Adrenal gland (tissue), 12 donors: ENCODE data around the gene GMPR2. TPM values are rescaled to one million over a fixed set of nuclear protein-coding genes. Genes with fewer than 3 reads are reported as not detected.

Experiments used
- DNase-seq, 7 donors: peaks; one replicate each; pipeline ENCODE4 v3.0.0-alpha.2; 2019 to 2020
- H3K27ac ChIP-seq, 5 donors: fragments of 200-600 bp; sonication (generic) in 4 of 5; 1 replicate in 3 of 5; 2 replicates in 2 of 5; pipeline versions ENCODE4 v1.5.1 to v1.8.0; 2016 to 2020; ENCODE audit warnings: mild to moderate bottlenecking in 1 of 5
- H3K27me3 ChIP-seq: fragments of 200-600 bp; 2 replicates; pipeline ENCODE4 v1.8.0; 2021
- H3K36me3 ChIP-seq, 2 donors: fragments of 200-600 bp; replicated peaks in 1 of 2; 1 replicate in 1 of 2; 2 replicates in 1 of 2; pipeline versions ENCODE4 v1.5.1 to v1.8.0; 2018 to 2022
- H3K4me1 ChIP-seq, 2 donors: fragments of 200-600 bp; replicated peaks in 1 of 2; 1 replicate in 1 of 2; 2 replicates in 1 of 2; pipeline versions ENCODE4 v1.5.1 to v1.8.0; 2018 to 2021
- H3K4me3 ChIP-seq, 4 donors: fragments of 200-600 bp; sonication (generic) in 3 of 4; one replicate each; pipeline ENCODE4 v1.5.1; 2016 to 2018
- H3K9me3 ChIP-seq, 3 donors: fragments of 200-600 bp; sonication (generic) in 1 of 3; replicated peaks in 1 of 3; 1 replicate in 2 of 3; 2 replicates in 1 of 3; pipeline versions ENCODE4 v1.5.1 to v1.8.0; 2016 to 2021
- CTCF ChIP-seq, 6 experiments: fragments of 450-650 bp in 4 of 6; fragments of 200-600 bp in 2 of 6; sonication (generic) in 1 of 6; IDR thresholded peaks; 1 replicate in 5 of 6; 2 replicates in 1 of 6; pipeline versions ENCODE4 v1.5.1 to v1.8.0; 2016 to 2021; ENCODE audit warnings: antibody characterized with exemption in 6 of 6, mild to moderate bottlenecking in 2 of 6, moderate library complexity in 1 of 6
- POLR2A ChIP-seq, 2 donors: fragments of 450-650 bp; IDR thresholded peaks; one replicate each; pipeline ENCODE4 v1.6.1; 2017; ENCODE audit warnings: antibody characterized with exemption in 2 of 2, mild to moderate bottlenecking in 2 of 2, moderate library complexity in 1 of 2
- WGBS, 4 donors: extraction: QIAGEN DNeasy Blood & Tissue Kit in 2 of 4; methylation state at CpG; one replicate each; pipeline versions ENCODE4 v1.1.5 to v1.1.7; 2013 to 2017; 5-methylcytosine and 5-hydroxymethylcytosine counted together
- intact Hi-C, 2 donors: fragments of 100-400 bp; cut with DNase I; formaldehyde crosslinking; loops; one replicate each; pipeline versions ENCODE4 v1.14.1 to v1.15.0; 2022 to 2023
- polyA plus RNA-seq, 3 donors: library from polyadenylated mRNA; stranded (reverse); fragments of 200-250 nt in 2 of 3; fragments of 350-450 nt in 1 of 3; fragmentation: Illumina TruSeq in 1 of 3; extraction: RNeasy Lipid Tissue Mini Kit (QIAGEN cat#74804) in 1 of 3; gene quantifications; one replicate each; pipeline ENCODE4 v1.2.3, GENCODE V29; 2013 to 2014
- small RNA-seq, 2 donors: library from RNA; depleted of rRNA; stranded (forward); fragments of <200 nt; gene quantifications; one replicate each; pipeline ENCODE3, GENCODE V24; 2016
- total RNA-seq, 9 donors: library from RNA; depleted of rRNA in 4 of 9; stranded (reverse); fragments of >200 nt in 4 of 9; fragments of 120-200 nt in 1 of 9; fragmentation: NEBNext Ultra II Directional in 1 of 9; extraction: Animal tissue kit (Norgen Biotek cat#: 25700) in 1 of 9; gene quantifications; one replicate each; pipeline versions ENCODE4 v1.1.0 to v1.2.4, GENCODE V29; 2013 to 2023
- donor health status: healthy with polysubstance abuse.
- donor health status: Bipolar disorder and iron deficiency.
- donor health status: DM: yes; HTN: yes; CAD: no.
- donor health status: DM: no; HTN: no; CAD: no.
- donor health status: DM: no; HTN: no; CAD: no.
- donor health status: DM: yes; HTN: yes; CAD: no.

GMPR2 gene
- total and polyA plus RNA-seq, 12 donors = 70.6 to 188 (median 124) TPM

- Histone ChIP-seq H3K27me3 (no peaks in the 10 kb centered on the region), H3K4me1 (no peaks in the 10 kb centered on the region), H3K9me3 (no peaks in the 10 kb centered on the region), H3K4me3 (no peak overlapping the region), H3K27ac (no peak overlapping the region), H3K36me3 (peaks cover 0 to 9% of the 10 kb centered on the region in 2 donors)
- intact Hi-C loops = no loop called here
- 76 to 98% (median 88%) methylated on average over 3 to 4 of the region's 4 CpGs for WGBS, 4 donors
- TF ChIP-seq POLR2A (IDR thresholded peaks at IDR 0.05) (no peak), CTCF (IDR thresholded peaks at IDR 0.05) (no peak)
- no peak for DNase-seq
Measured at GRCh38 chr14:24285351-24285750, 52.6 kb downstream of the GMPR2 start.

- no peaks in the 10 kb centered on the region for H3K27me3 ChIP-seq
- TF ChIP-seq POLR2A (IDR thresholded peaks at IDR 0.05) (no peak), CTCF (IDR thresholded peaks at IDR 0.05) (no peak)
- intact Hi-C loops = no loop called here
- H3K4me3 ChIP-seq = no peak overlapping the region
- H3K36me3 ChIP-seq = peaks cover 0 to 19% of the 10 kb centered on the region in 2 donors
- no peak overlapping the region for H3K27ac ChIP-seq
- no peak for DNase-seq
- H3K4me1 ChIP-seq = no peaks in the 10 kb centered on the region
- no peaks in the 10 kb centered on the region for H3K9me3 ChIP-seq
- WGBS, 4 donors = 78 to 100% (median 80%) methylated on average over 2 to 5 of the region's 5 CpGs
Measured at GRCh38 chr14:24286996-24287395, 54.3 kb downstream of the GMPR2 start.

Small RNA genes lying within 50 kb of the gene (small RNA-seq; reads per million reads assigned to genes)
- 0 reads per million in 2 donors for gene AL136295.4
- gene CHMP4A = 0 reads per million in 2 donors
- gene MDP1 = 0 to 0.12 reads per million in 2 donors

Other genes starting within 250 kb of the GMPR2 start
Only the 30 nearest of the 34 such genes appear.
- gene CARMIL3, start 180.9 kb upstream of the GMPR2 start, total RNA-seq = 1 to 10 TPM in 2 of 9 donors, under 1 TPM in 6, not detected in 1; 0.17 to 1.1 (median 0.68) TPM
- 1 to 10 TPM in 2 of 3 donors, under 1 TPM in 1; 0.73 to 5.8 (median 1.7) TPM for gene CARMIL3, start 180.9 kb upstream of the GMPR2 start, polyA plus RNA-seq
- 1 to 10 TPM in 1 of 9 donors, under 1 TPM in 1, not detected in 7; 0.97 to 1.4 TPM for gene CPNE6, start 161.4 kb upstream of the GMPR2 start, total RNA-seq
- under 1 TPM; 0.07 to 0.22 (median 0.16) TPM for gene CPNE6, start 161.4 kb upstream of the GMPR2 start, polyA plus RNA-seq
- 10 to 100 TPM in 7 of 9 donors, 1 to 10 TPM in 2; 4.4 to 37.0 (median 18.4) TPM for gene PCK2, start 138.6 kb upstream of the GMPR2 start, total RNA-seq
- gene PCK2, start 138.6 kb upstream of the GMPR2 start, polyA plus RNA-seq = 10 to 100 TPM in 2 of 3 donors, 1 to 10 TPM in 1; 7.9 to 17.9 (median 10.5) TPM
- 100 to 1,000 TPM in 8 of 9 donors, 10 to 100 TPM in 1; 88.9 to 401 (median 143) TPM for gene DCAF11, start 118.2 kb upstream of the GMPR2 start, total RNA-seq
- gene DCAF11, start 118.2 kb upstream of the GMPR2 start, polyA plus RNA-seq = 10 to 100 TPM; 40.4 to 94.0 (median 42.3) TPM
- 10 to 100 TPM in 1 of 9 donors, 1 to 10 TPM in 8; 3.3 to 20.2 (median 4.7) TPM for gene NRL, start 118.0 kb upstream of the GMPR2 start, total RNA-seq
- gene NRL, start 118.0 kb upstream of the GMPR2 start, polyA plus RNA-seq = 1 to 10 TPM; 2.2 to 3.5 (median 3.1) TPM
- gene FITM1, start 102.3 kb upstream of the GMPR2 start, total RNA-seq = 10 to 100 TPM in 4 of 9 donors, 1 to 10 TPM in 5; 6.5 to 15.7 (median 9.7) TPM
- 10 to 100 TPM in 2 of 3 donors, 1 to 10 TPM in 1; 4.6 to 25.7 (median 13.4) TPM for gene FITM1, start 102.3 kb upstream of the GMPR2 start, polyA plus RNA-seq
- gene PSME1, start 96.7 kb upstream of the GMPR2 start, total RNA-seq = 100 to 1,000 TPM; 208 to 359 (median 277) TPM
- gene PSME1, start 96.7 kb upstream of the GMPR2 start, polyA plus RNA-seq = 100 to 1,000 TPM; 205 to 386 (median 313) TPM
- gene EMC9, start 91.3 kb upstream of the GMPR2 start, total RNA-seq = 10 to 100 TPM; 22.5 to 65.7 (median 40.5) TPM
- gene EMC9, start 91.3 kb upstream of the GMPR2 start, polyA plus RNA-seq = 100 to 1,000 TPM in 2 of 3 donors, 10 to 100 TPM in 1; 21.6 to 149 (median 127) TPM
- gene PSME2, start 86.3 kb upstream of the GMPR2 start, total RNA-seq = 100 to 1,000 TPM; 107 to 362 (median 191) TPM
- gene PSME2, start 86.3 kb upstream of the GMPR2 start, polyA plus RNA-seq = 100 to 1,000 TPM; 388 to 752 (median 687) TPM
- gene RNF31, start 85.4 kb upstream of the GMPR2 start, total RNA-seq = 100 to 1,000 TPM in 1 of 9 donors, 10 to 100 TPM in 8; 32.8 to 165 (median 59.7) TPM
- 100 to 1,000 TPM in 2 of 3 donors, 10 to 100 TPM in 1; 59.3 to 351 (median 198) TPM for gene RNF31, start 85.4 kb upstream of the GMPR2 start, polyA plus RNA-seq
- gene IRF9, start 71.7 kb upstream of the GMPR2 start, total RNA-seq = 100 to 1,000 TPM in 4 of 9 donors, 10 to 100 TPM in 5; 32.4 to 119 (median 98.3) TPM
- 100 to 1,000 TPM; 118 to 151 (median 129) TPM for gene IRF9, start 71.7 kb upstream of the GMPR2 start, polyA plus RNA-seq
- gene REC8, start 60.8 kb upstream of the GMPR2 start, total RNA-seq = 10 to 100 TPM in 4 of 9 donors, 1 to 10 TPM in 5; 1.3 to 18.5 (median 9.4) TPM
- gene REC8, start 60.8 kb upstream of the GMPR2 start, polyA plus RNA-seq = 100 to 1,000 TPM in 1 of 3 donors, 10 to 100 TPM in 1, 1 to 10 TPM in 1; 3.6 to 111 (median 38.9) TPM
- 10 to 100 TPM; 29.7 to 84.9 (median 45.4) TPM for gene IPO4, start 44.1 kb upstream of the GMPR2 start, total RNA-seq
- gene IPO4, start 44.1 kb upstream of the GMPR2 start, polyA plus RNA-seq = 10 to 100 TPM; 19.1 to 43.2 (median 23.8) TPM
- 100 to 1,000 TPM in 2 of 9 donors, 10 to 100 TPM in 7; 60.0 to 123 (median 90.4) TPM for gene TM9SF1, start 37.5 kb upstream of the GMPR2 start, total RNA-seq
- gene TM9SF1, start 37.5 kb upstream of the GMPR2 start, polyA plus RNA-seq = 10 to 100 TPM; 43.7 to 67.2 (median 56.1) TPM
- gene TSSK4, start 27.2 kb upstream of the GMPR2 start, total RNA-seq = under 1 TPM in 1 of 9 donors, not detected in 8; 0.46 TPM
- gene TSSK4, start 27.2 kb upstream of the GMPR2 start, polyA plus RNA-seq = under 1 TPM in 1 of 3 donors, not detected in 2; 0.07 TPM
- gene CHMP4A, start 19.4 kb upstream of the GMPR2 start, total RNA-seq = 10 to 100 TPM; 32.9 to 68.6 (median 56.5) TPM
- 100 to 1,000 TPM in 2 of 3 donors, 10 to 100 TPM in 1; 71.1 to 118 (median 104) TPM for gene CHMP4A, start 19.4 kb upstream of the GMPR2 start, polyA plus RNA-seq
- 10 to 100 TPM; 20.3 to 53.7 (median 28.6) TPM for gene MDP1, start 16.9 kb upstream of the GMPR2 start, total RNA-seq
- gene MDP1, start 16.9 kb upstream of the GMPR2 start, polyA plus RNA-seq = 10 to 100 TPM; 32.2 to 40.2 (median 39.4) TPM
- 100 to 1,000 TPM; 154 to 454 (median 216) TPM for gene NEDD8, start 562 bp upstream of the GMPR2 start, total RNA-seq
- 100 to 1,000 TPM; 136 to 448 (median 215) TPM for gene NEDD8, start 562 bp upstream of the GMPR2 start, polyA plus RNA-seq
- gene TINF2, start 9.7 kb downstream of the GMPR2 start, total RNA-seq = 100 to 1,000 TPM in 5 of 9 donors, 10 to 100 TPM in 4; 76.3 to 216 (median 101) TPM
- 100 to 1,000 TPM in 2 of 3 donors, 10 to 100 TPM in 1; 57.8 to 179 (median 103) TPM for gene TINF2, start 9.7 kb downstream of the GMPR2 start, polyA plus RNA-seq
- gene TGM1, start 30.2 kb downstream of the GMPR2 start, total RNA-seq = 1 to 10 TPM in 3 of 9 donors, under 1 TPM in 5, not detected in 1; 0.28 to 1.4 (median 0.88) TPM
- gene TGM1, start 30.2 kb downstream of the GMPR2 start, polyA plus RNA-seq = 1 to 10 TPM in 2 of 3 donors, under 1 TPM in 1; 0.44 to 2.7 (median 2.2) TPM
- 10 to 100 TPM; 26.0 to 40.0 (median 32.3) TPM for gene RABGGTA, start 38.7 kb downstream of the GMPR2 start, total RNA-seq
- 100 to 1,000 TPM in 1 of 3 donors, 10 to 100 TPM in 2; 15.7 to 124 (median 90.7) TPM for gene RABGGTA, start 38.7 kb downstream of the GMPR2 start, polyA plus RNA-seq
- 10 to 100 TPM; 11.4 to 68.1 (median 36.1) TPM for gene DHRS1, start 66.9 kb downstream of the GMPR2 start, total RNA-seq
- 10 to 100 TPM; 19.8 to 38.7 (median 37.6) TPM for gene DHRS1, start 66.9 kb downstream of the GMPR2 start, polyA plus RNA-seq
- 10 to 100 TPM in 8 of 9 donors, 1 to 10 TPM in 1; 9.2 to 28.2 (median 18.2) TPM for gene NOP9, start 66.9 kb downstream of the GMPR2 start, total RNA-seq
- 10 to 100 TPM in 2 of 3 donors, 1 to 10 TPM in 1; 9.1 to 21.1 (median 16.8) TPM for gene NOP9, start 66.9 kb downstream of the GMPR2 start, polyA plus RNA-seq
- 10 to 100 TPM; 16.4 to 80.3 (median 40.5) TPM for gene CIDEB, start 75.0 kb downstream of the GMPR2 start, total RNA-seq
- gene CIDEB, start 75.0 kb downstream of the GMPR2 start, polyA plus RNA-seq = 10 to 100 TPM; 17.5 to 73.7 (median 37.4) TPM
- gene LTB4R2, start 77.2 kb downstream of the GMPR2 start, total RNA-seq = 10 to 100 TPM in 2 of 9 donors, 1 to 10 TPM in 6, under 1 TPM in 1; 0.42 to 11.1 (median 4.2) TPM
- 1 to 10 TPM in 2 of 3 donors, under 1 TPM in 1; 0.57 to 2.7 (median 1.8) TPM for gene LTB4R2, start 77.2 kb downstream of the GMPR2 start, polyA plus RNA-seq
- 10 to 100 TPM in 5 of 9 donors, 1 to 10 TPM in 4; 1.4 to 21.0 (median 11.0) TPM for gene LTB4R, start 78.6 kb downstream of the GMPR2 start, total RNA-seq
- 10 to 100 TPM in 2 of 3 donors, 1 to 10 TPM in 1; 9.4 to 30.2 (median 17.5) TPM for gene LTB4R, start 78.6 kb downstream of the GMPR2 start, polyA plus RNA-seq
- 10 to 100 TPM in 5 of 9 donors, 1 to 10 TPM in 4; 3.9 to 34.0 (median 12.5) TPM for gene ADCY4, start 102.1 kb downstream of the GMPR2 start, total RNA-seq
- gene ADCY4, start 102.1 kb downstream of the GMPR2 start, polyA plus RNA-seq = 10 to 100 TPM in 2 of 3 donors, 1 to 10 TPM in 1; 4.5 to 70.1 (median 45.8) TPM
- gene RIPK3, start 107.1 kb downstream of the GMPR2 start, total RNA-seq = 10 to 100 TPM in 1 of 9 donors, 1 to 10 TPM in 6, under 1 TPM in 2; 0.50 to 10.4 (median 3.6) TPM
- 1 to 10 TPM; 1.5 to 8.0 (median 4.6) TPM for gene RIPK3, start 107.1 kb downstream of the GMPR2 start, polyA plus RNA-seq
- gene NFATC4, start 135.3 kb downstream of the GMPR2 start, total RNA-seq = 100 to 1,000 TPM in 2 of 9 donors, 10 to 100 TPM in 7; 17.0 to 164 (median 48.2) TPM
- 100 to 1,000 TPM in 2 of 3 donors, 10 to 100 TPM in 1; 11.8 to 505 (median 390) TPM for gene NFATC4, start 135.3 kb downstream of the GMPR2 start, polyA plus RNA-seq
- gene NYNRIN, start 166.1 kb downstream of the GMPR2 start, total RNA-seq = 10 to 100 TPM in 1 of 9 donors, 1 to 10 TPM in 8; 6.0 to 11.0 (median 7.0) TPM
- 1 to 10 TPM; 2.2 to 6.1 (median 3.4) TPM for gene NYNRIN, start 166.1 kb downstream of the GMPR2 start, polyA plus RNA-seq